SK-N-SH treated with all-trans-retinoic acid at 6 μM for 48 hours (cell line): ENCODE results near the gene SORCS3.

Experiments used
- ISL1 ChIP-seq: fragments of 250-450 bp; sonication (Bioruptor Pico); IDR thresholded peaks from 2 replicates; pipeline ENCODE4 v2.1.2; 2022; ENCODE audit warnings: mild to moderate bottlenecking, moderate library complexity
- OSR1 ChIP-seq: fragments of 250-450 bp; sonication (Bioruptor Pico); IDR thresholded peaks from 2 replicates; pipeline ENCODE4 v1.8.0; 2022; ENCODE audit warnings: moderate library complexity, mild to moderate bottlenecking, inconsistent platforms

DNA sequence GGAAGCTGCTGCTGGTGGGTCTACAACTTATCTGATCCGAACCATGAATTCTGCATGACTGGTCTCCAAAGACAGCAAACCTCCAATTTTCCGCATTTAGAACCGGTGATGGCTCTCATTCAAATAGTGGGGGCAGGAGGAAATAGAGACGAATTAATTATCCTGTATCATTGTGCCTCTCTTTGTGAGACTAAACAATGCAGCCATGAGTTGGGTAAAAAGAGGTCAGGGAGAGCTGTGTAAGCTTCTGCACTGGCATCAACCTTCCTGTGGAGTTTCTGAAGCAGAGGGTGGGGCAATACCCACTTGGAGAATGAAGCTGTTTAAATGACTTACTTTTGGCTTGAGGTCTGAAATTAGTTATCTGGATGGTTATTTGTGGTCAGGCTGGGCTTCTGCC lies 266.4 kb downstream of the SORCS3 start:
- no peak for TF ChIP-seq OSR1 (CRISPR knock-in tag)
- TF ChIP-seq ISL1 (CRISPR knock-in tag), result no peak
